HG03571 (cell line): Measurements from ENCODE around the gene SNAP25.

Experiments used
- ATAC-seq: cut with Tn5 transposase; IDR thresholded peaks from one replicate; pipeline ENCODE4 v1.9.1; 2021; ENCODE audit not compliant: unreplicated experiment

The SNAP25 gene

GRCh38 chr20:10300582-10301446 lies 82.2 kb downstream of the SNAP25 start:
- ATAC-seq: no peak

- no peak for ATAC-seq
Observed at GRCh38 chr20:10303852-10304251, 85.2 kb downstream of the SNAP25 start.

GRCh38 chr20:10304471-10305046 lies 85.9 kb downstream of the SNAP25 start:
- no peak for ATAC-seq

- ATAC-seq: no peak
Observed at GRCh38 chr20:10306440-10307358, 88.1 kb downstream of the SNAP25 start.

GRCh38 chr20:10307359-10307735 lies 88.7 kb downstream of the SNAP25 start:
- no peak for ATAC-seq

GRCh38 chr20:10308652-10309051 lies 90.0 kb downstream of the SNAP25 start:
- no peak for ATAC-seq

- ATAC-seq: no peak
Observed at GRCh38 chr20:10309326-10309725, 90.7 kb downstream of the SNAP25 start.

- ATAC-seq: no peak
Observed at GRCh38 chr20:10312111-10312510, 93.5 kb downstream of the SNAP25 start.

- ATAC-seq: no peak
Observed at GRCh38 chr20:10313215-10313614, 94.6 kb downstream of the SNAP25 start.

- no peak for ATAC-seq
Observed at GRCh38 chr20:10313701-10314100, 95.1 kb downstream of the SNAP25 start.

- ATAC-seq: no peak
Observed at GRCh38 chr20:10314198-10314597, 95.6 kb downstream of the SNAP25 start.

GRCh38 chr20:10315138-10315537 lies 96.5 kb downstream of the SNAP25 start:
- no peak for ATAC-seq

- ATAC-seq: no peak
Observed at GRCh38 chr20:10316582-10316981, 98.0 kb downstream of the SNAP25 start.

- no peak for ATAC-seq
Observed at GRCh38 chr20:10318291-10319024, 99.8 kb downstream of the SNAP25 start.

- no peak for ATAC-seq
Observed at GRCh38 chr20:10319855-10320254, 101.2 kb downstream of the SNAP25 start.

GRCh38 chr20:10321138-10321717 lies 102.6 kb downstream of the SNAP25 start:
- ATAC-seq: no peak

GRCh38 chr20:10322073-10323012 lies 103.7 kb downstream of the SNAP25 start:
- ATAC-seq: no peak

- no peak for ATAC-seq
Observed at GRCh38 chr20:10323729-10324128, 105.1 kb downstream of the SNAP25 start.

GRCh38 chr20:10324198-10324847 lies 105.7 kb downstream of the SNAP25 start:
- no peak for ATAC-seq
